ENCODE measurements around the gene GOLGA6L10. TPM values are rescaled to one million over a fixed set of nuclear protein-coding genes. Genes with fewer than 3 reads are reported as not detected.
"Not testable (repeated sequence)": the region's sequence is repeated elsewhere in the genome, so short reads cannot be mapped to it uniquely, and the experiment has no call there.

Gene GOLGA6L10
- total RNA-seq, 1 experiment from 2014 or later: not detected

GRCh38 chr15:82318281-82318680 lies 31.0 kb downstream of the GOLGA6L10 start:
- DNase-seq (ENCODE audit: low spot score): not testable (repeated sequence)

- not testable (repeated sequence) for DNase-seq (ENCODE audit: low spot score)
These were observed 31.8 kb downstream of the GOLGA6L10 start for GRCh38 chr15:82317516-82317915.

- no peak for DNase-seq (ENCODE audit: low spot score)
These were observed 32.2 kb downstream of the GOLGA6L10 start for GRCh38 chr15:82317091-82317489.

GRCh38 chr15:82316247-82317090 lies 32.8 kb downstream of the GOLGA6L10 start:
- not testable (repeated sequence) for DNase-seq (ENCODE audit: low spot score)

- no peak for DNase-seq (ENCODE audit: low spot score)
These were observed 33.6 kb downstream of the GOLGA6L10 start for GRCh38 chr15:82315519-82316246.

GRCh38 chr15:82314769-82315518 lies 34.3 kb downstream of the GOLGA6L10 start:
- no peak for DNase-seq (ENCODE audit: low spot score)

- DNase-seq (ENCODE audit: low spot score): not testable (repeated sequence)
These were observed 35.1 kb downstream of the GOLGA6L10 start for GRCh38 chr15:82313951-82314768.

- DNase-seq (ENCODE audit: low spot score): no peak
These were observed 35.8 kb downstream of the GOLGA6L10 start for GRCh38 chr15:82313446-82313845.

- no peak for DNase-seq (ENCODE audit: low spot score)
These were observed 36.5 kb downstream of the GOLGA6L10 start for GRCh38 chr15:82312586-82313349.

- DNase-seq (ENCODE audit: low spot score): not testable (repeated sequence)
These were observed 38.0 kb downstream of the GOLGA6L10 start for GRCh38 chr15:82311321-82311720.

GRCh38 chr15:82309802-82310201 lies 39.5 kb downstream of the GOLGA6L10 start:
- no peak for DNase-seq (ENCODE audit: low spot score)

GRCh38 chr15:82307714-82308081 lies 41.6 kb downstream of the GOLGA6L10 start:
- no peak for DNase-seq (ENCODE audit: low spot score)

GRCh38 chr15:82306791-82307713 lies 42.2 kb downstream of the GOLGA6L10 start:
- DNase-seq (ENCODE audit: low spot score): no peak

- DNase-seq (ENCODE audit: low spot score): no peak
These were observed 43.6 kb downstream of the GOLGA6L10 start for GRCh38 chr15:82305621-82306048.

- DNase-seq (ENCODE audit: low spot score): no peak
These were observed 44.5 kb downstream of the GOLGA6L10 start for GRCh38 chr15:82304778-82305090.

- no peak for DNase-seq (ENCODE audit: low spot score)
These were observed 45.1 kb downstream of the GOLGA6L10 start for GRCh38 chr15:82303956-82304777.

GRCh38 chr15:82301296-82302016 lies 47.8 kb downstream of the GOLGA6L10 start:
- DNase-seq (ENCODE audit: low spot score): no peak

GRCh38 chr15:82300883-82301282 lies 48.4 kb downstream of the GOLGA6L10 start:
- no peak for DNase-seq (ENCODE audit: low spot score)

All from HT-29 (cell line).